Activated B cell treated with CpG ODN at 0.5 μM for 24 hours (primary cell): Measurements from ENCODE around the gene IL22RA1. TPM values are rescaled to one million over a fixed set of nuclear protein-coding genes. Genes with fewer than 3 reads are reported as not detected.

ENCODE experiments used
- ATAC-seq: fragments of 200-7000 bp; cut with Tn5 transposase; one replicate; pipeline ENCODE4 v1.10.0; 2021; ENCODE audit warnings: low read depth, mild to moderate bottlenecking, moderate library complexity
- CTCF ChIA-PET: fragments of 350-600 bp; sonication (Branson Sonifier 250); formaldehyde crosslinking; loops from one replicate; lab custom pipeline; 2021; ENCODE audit warnings: antibody characterized with exemption; lab: Charles Lee
- POLR2A ChIA-PET: fragments of 350-600 bp; sonication (Branson Sonifier 250); formaldehyde crosslinking; loops from one replicate; lab custom pipeline; 2021; ENCODE audit warnings: antibody characterized with exemption; lab: Charles Lee
- DNase-seq: peaks from one replicate; pipeline ENCODE4 v3.0.0; 2022
- H3K27ac Mint-ChIP-seq: one replicate; pipeline ENCODE4 v1.8.0; 2020; ENCODE audit warnings: mixed read lengths
- H3K27me3 Mint-ChIP-seq: one replicate; pipeline ENCODE4 v1.8.0; 2021; ENCODE audit warnings: mixed read lengths
- H3K36me3 Mint-ChIP-seq: one replicate; pipeline ENCODE4 v1.8.0; 2021; ENCODE audit warnings: low read depth, mixed read lengths
- H3K4me1 Mint-ChIP-seq: one replicate; pipeline ENCODE4 v1.8.0; 2021; ENCODE audit warnings: mixed read lengths
- H3K4me3 Mint-ChIP-seq: one replicate; pipeline ENCODE4 v1.8.0; 2020; ENCODE audit warnings: mild to moderate bottlenecking, mixed read lengths
- H3K9me3 Mint-ChIP-seq: one replicate; pipeline ENCODE4 v1.8.0; 2020; ENCODE audit warnings: mixed read lengths
- CTCF ChIP-seq: fragments of 200-600 bp; IDR thresholded peaks from one replicate; pipeline ENCODE4 v1.8.0; 2022; ENCODE audit warnings: antibody characterized with exemption, mild to moderate bottlenecking
- intact Hi-C: fragments of 100-400 bp; cut with micrococcal nuclease; formaldehyde crosslinking; loops from one replicate; pipeline ENCODE4 v1.15.1; 2024
- total RNA-seq: library from RNA; stranded (reverse); gene quantifications from 2 replicates; pipeline ENCODE4 v1.2.3, GENCODE V29; 2022

Gene IL22RA1
- total RNA-seq, 1 donor from 2014 or later, result 0.09 TPM

DNA sequence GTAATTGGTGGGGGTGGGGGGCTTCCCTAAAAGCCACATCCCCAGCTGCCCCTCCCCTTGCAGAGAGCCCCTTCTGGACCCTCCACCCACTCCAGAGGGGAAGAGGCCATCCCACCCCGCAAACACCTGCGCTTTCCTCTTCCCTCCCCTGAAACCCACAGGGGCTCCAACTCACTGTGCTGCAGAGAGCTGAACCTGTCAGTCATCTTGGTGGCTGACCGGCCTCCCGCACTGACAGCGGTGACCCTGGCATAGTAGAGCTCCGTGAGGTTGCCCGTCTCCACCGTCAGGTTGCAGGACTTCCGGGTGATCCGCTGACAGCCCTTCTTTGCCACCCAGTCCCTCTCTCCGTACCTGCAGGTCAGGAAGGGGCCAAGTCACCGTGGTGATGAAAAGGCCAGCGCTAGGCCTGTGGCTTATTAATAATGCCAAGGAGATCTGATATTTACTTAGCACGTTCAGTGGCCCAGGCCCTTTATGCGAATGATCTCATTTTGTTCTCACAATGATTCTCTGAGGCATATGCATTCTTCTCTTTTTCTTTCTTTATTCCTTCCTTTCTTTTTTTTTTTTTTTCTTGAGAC is 5.9 kb downstream of the IL22RA1 start:
- POLR2A ChIA-PET, result no interaction called here
- peaks cover 12% of the 10 kb centered on the region for H3K27me3 Mint-ChIP-seq
- CTCF ChIA-PET, result no interaction called here

DNA sequence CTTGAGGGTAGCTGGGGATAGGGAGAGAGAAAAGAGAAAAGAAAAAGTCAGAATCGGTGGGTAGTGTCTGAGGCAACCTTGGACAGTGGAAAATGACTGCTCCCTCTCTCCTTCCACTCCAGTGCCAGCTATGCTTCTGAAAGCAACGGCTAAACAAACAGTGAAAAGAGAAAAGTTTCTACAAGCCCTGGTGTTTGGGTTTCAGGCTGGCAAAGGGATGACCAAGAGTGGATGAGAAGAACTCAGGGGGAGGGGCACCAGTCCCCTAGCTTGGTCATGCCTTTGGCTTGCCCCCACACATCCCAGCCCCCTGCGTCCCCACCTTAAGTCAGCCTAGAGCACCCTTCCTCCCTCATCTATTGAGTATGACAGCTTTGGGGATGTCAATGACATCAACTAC is 8.6 kb downstream of the IL22RA1 start:
- intact Hi-C loops, result no loop called here
- ATAC-seq, result no peak
- no peak for DNase-seq
- H3K36me3 Mint-ChIP-seq, result peaks cover 3% of the 10 kb centered on the region
- POLR2A ChIA-PET, result interaction anchor here (0.6 kb wide), 1 partner anchor 54 kb away, joined by 6 read pairs; no protein-coding TSS in a partner anchor
- H3K27me3 Mint-ChIP-seq, result peaks cover 7% of the 10 kb centered on the region
- H3K4me1 Mint-ChIP-seq, result no peaks in the 10 kb centered on the region
- no peak overlapping the region for H3K4me3 Mint-ChIP-seq
- CTCF ChIA-PET, result interaction anchor here (1.9 kb wide), 1 partner anchor 16 kb away, joined by 4 read pairs; no protein-coding TSS in a partner anchor
- TF ChIP-seq CTCF, result no peak
- no peak overlapping the region for H3K27ac Mint-ChIP-seq
- peaks cover 14% of the 10 kb centered on the region for H3K9me3 Mint-ChIP-seq

More for the DNA sequence above, 5.9 kb downstream of the IL22RA1 start:
- Mint-ChIP-seq H3K27ac (no peak overlapping the region), H3K36me3 (no peaks in the 10 kb centered on the region), H3K9me3 (peaks cover 9% of the 10 kb centered on the region), H3K4me3 (no peak overlapping the region), H3K4me1 (no peaks in the 10 kb centered on the region)
- ATAC-seq (no peak), DNase-seq (no peak)
- TF ChIP-seq CTCF, result no peak
- intact Hi-C loops, result no loop called here

DNA sequence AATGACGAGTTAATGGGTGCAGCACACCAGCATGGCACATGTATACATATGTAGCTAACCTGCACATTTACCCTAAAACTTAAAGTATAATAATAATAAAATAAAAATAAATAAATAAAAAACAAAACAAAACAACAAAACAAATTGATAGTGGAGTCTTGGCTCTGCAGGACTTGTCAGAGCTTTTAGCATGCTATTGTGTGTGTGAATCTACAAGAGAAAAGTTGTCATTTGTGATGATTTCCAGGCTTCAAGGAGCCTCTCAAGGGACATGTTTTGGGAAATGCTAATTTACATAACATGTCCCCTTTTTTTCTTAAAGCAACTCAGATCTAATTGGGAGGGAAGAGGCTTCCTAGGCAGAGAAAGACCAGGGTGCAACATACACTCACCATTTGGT is 9.1 kb downstream of the IL22RA1 start:
- no peak for DNase-seq
- CTCF ChIA-PET, result interaction anchor here (1.9 kb wide), 1 partner anchor 17 kb away, joined by 4 read pairs; no protein-coding TSS in a partner anchor

DNA sequence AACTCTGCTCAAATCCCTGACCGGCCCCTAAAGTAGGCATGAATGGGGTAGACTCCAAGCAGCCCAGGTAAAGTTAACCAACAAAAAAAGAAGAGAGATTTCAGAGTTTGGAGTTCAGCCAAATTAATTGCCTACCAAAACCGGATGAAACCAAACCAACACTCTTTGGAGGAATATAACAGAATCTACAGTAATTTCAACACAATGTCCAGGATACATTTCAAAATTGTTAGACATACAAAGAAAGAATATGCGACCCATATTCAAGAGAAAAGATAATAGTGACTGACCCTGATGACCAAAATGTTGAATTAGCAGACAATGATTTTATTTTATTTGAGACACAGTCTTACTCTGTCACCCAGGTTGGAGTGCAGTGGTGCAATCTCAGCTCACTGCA is 12.6 kb downstream of the IL22RA1 start:
- intact Hi-C loops, result no loop called here
- H3K27me3 Mint-ChIP-seq, result peaks cover 7% of the 10 kb centered on the region
- no peak for ATAC-seq
- CTCF ChIA-PET, result no interaction called here
- no peak overlapping the region for H3K27ac Mint-ChIP-seq
- no peak for TF ChIP-seq CTCF
- H3K9me3 Mint-ChIP-seq, result peaks cover 12% of the 10 kb centered on the region
- DNase-seq, result no peak
- peaks cover 3% of the 10 kb centered on the region for H3K36me3 Mint-ChIP-seq
- POLR2A ChIA-PET, result no interaction called here
- no peaks in the 10 kb centered on the region for H3K4me1 Mint-ChIP-seq
- H3K4me3 Mint-ChIP-seq, result no peak overlapping the region

More for the DNA sequence above, 9.1 kb downstream of the IL22RA1 start:
- Mint-ChIP-seq H3K4me3 (no peak overlapping the region), H3K27ac (no peak overlapping the region), H3K27me3 (peaks cover 7% of the 10 kb centered on the region), H3K9me3 (peaks cover 14% of the 10 kb centered on the region), H3K4me1 (no peaks in the 10 kb centered on the region), H3K36me3 (peaks cover 3% of the 10 kb centered on the region)
- POLR2A ChIA-PET, result no interaction called here
- ATAC-seq, result no peak
- TF ChIP-seq CTCF, result no peak
- intact Hi-C loops, result no loop called here

DNA sequence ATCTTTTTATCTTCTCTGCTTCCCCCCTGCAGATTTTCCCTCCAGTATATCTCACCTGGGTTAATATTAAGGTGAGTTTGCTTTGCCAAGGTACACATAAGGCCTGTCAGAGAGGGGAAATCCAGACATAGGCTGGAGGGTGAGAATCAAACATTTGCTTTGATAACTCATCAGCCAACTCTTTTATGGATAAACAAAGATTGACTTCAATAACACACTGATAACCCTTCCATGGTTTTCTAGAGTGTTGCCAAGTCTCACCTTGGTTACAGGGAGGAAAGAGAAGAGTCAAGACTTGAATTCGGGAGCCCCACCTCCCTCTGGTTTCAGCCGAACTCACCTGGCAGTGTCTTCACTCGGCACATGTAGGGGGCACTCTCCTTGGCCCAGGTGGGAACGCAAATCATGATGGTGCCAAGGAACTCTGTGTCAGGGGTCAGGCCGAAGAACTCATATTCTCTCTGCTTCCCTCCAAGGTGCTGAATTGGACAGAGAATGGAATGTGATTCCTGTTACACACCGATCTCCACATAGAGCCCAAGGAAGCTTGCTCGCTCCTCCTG is 15.1 kb downstream of the IL22RA1 start:
- Mint-ChIP-seq H3K27ac (no peak overlapping the region), H3K4me1 (no peaks in the 10 kb centered on the region), H3K9me3 (peaks cover 5% of the 10 kb centered on the region), H3K4me3 (no peak overlapping the region), H3K36me3 (peaks cover 3% of the 10 kb centered on the region), H3K27me3 (peaks cover 5% of the 10 kb centered on the region)
- ATAC-seq, result no peak
- POLR2A ChIA-PET, result no interaction called here
- CTCF ChIA-PET, result no interaction called here
- no peak for TF ChIP-seq CTCF
- intact Hi-C loops, result no loop called here
- DNase-seq, result no peak
